ENCODE results near the gene PARD3B.
A peak's percentile ranks its signal among the peaks of the same experiment; 100 is the strongest.

The PARD3B gene

DNA sequence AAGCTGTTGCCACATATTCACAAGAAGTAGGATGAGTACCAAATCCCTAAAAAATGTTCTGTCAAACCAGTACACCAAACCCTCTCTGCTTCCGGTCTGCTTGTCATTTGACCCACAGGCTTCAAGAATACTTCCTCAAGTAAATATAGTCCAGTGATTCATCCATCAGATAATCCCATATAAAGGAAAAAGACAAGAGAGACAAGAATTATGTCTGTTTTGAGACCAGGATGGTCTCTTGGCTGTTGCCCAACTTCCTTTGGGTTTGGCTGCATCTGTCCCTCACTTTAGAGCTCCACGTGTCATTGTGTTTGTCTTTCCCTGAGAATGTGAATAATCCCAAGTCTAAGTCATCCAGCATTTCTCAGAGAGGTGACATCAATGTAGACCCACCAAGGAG is 1045.5 kb downstream of the PARD3B start:
- no peak for DNase-seq

DNA sequence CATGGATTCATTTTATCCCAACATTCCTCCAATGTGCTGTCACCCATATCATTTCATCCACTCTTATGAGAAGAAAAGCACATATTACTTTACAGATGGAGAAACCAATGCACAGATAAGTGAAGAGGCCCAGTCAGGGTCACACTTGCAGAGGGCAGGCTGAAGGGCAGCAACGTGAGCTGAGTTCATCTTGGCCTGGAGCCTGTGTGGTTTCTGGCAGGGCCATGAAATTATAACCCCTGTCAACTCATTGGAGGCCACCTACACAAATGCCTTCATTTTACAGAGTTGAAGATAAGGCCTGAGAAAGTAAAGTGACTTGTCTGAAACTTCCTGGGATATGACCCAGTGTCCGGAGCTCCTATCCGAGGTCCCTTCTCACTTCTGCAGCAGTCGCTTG is 1048.6 kb downstream of the PARD3B start:
- DNase-seq = no peak

GRCh38 chr2:205596581-205596980 is 1051.3 kb downstream of the PARD3B start:
- no peak for DNase-seq

- no peak for DNase-seq
Measured at GRCh38 chr2:205605638-205606304, 1060.5 kb downstream of the PARD3B start.

- DNase-seq = no peak
Measured at GRCh38 chr2:205607146-205607545, 1061.9 kb downstream of the PARD3B start.

DNA sequence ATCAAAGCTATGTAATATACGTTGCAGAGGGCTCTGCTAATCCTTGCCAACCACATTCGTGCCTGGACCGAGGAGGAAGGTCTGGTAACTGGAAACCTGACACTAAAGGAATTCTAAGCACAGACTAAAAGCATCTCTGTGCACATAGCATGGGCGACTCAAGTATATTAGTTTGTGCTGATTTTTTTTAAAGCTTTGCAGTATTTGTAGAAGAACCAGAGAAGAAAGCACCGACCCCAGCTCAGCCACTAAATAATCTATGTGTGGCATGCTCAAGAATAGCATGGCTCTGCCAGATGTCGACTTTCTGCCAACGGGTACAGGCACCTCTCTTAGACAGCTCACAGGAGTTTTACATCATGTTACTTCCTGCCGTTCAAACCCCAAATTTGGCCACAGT is 1063.8 kb downstream of the PARD3B start:
- no peak for DNase-seq

GRCh38 chr2:205610437-205610836 is 1065.2 kb downstream of the PARD3B start:
- no peak for DNase-seq

DNA sequence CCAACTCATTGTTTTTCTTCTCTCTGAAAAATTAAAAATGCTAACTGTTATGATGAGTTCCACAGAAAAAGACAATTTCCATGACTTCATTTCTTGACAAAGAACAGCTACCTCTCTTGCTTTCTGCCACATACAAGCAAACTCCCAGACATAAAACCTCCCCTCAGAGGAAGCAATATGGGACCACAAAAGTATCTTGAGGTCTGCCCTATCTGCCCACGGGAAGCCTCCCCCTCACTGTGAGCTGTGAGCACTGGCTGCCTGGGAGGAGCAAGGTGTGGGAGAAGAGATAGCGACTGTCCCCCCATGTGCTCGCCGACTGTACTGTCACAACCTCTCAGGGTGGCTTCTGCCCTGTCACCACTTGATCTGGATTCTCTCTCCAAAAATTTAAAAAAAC is 1067.4 kb downstream of the PARD3B start:
- DNase-seq = peak; percentile 64

GRCh38 chr2:205613970-205614559 is 1068.8 kb downstream of the PARD3B start:
- DNase-seq = no peak

- DNase-seq = no peak
Measured at GRCh38 chr2:205614965-205615364, 1069.7 kb downstream of the PARD3B start.

DNA sequence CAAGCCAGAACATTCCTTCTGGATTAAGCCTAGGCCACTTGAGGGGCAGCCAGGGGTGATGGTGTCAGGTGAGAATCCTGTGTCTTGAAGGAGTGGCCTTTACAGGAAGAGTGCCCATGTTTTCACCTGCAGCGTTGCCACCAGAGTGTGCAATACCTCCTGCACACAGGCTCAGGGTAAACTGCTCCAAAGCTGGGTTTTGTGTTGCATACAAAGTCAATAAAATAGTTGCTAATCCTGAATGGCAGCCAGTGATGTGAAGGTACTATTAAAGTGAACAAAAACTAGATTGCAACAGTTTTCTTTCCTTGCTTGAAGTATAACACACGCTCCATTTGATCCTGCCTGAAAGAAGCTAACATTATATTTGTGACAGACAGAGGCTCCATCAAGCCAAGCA is 1072.6 kb downstream of the PARD3B start:
- no peak for DNase-seq

DNA sequence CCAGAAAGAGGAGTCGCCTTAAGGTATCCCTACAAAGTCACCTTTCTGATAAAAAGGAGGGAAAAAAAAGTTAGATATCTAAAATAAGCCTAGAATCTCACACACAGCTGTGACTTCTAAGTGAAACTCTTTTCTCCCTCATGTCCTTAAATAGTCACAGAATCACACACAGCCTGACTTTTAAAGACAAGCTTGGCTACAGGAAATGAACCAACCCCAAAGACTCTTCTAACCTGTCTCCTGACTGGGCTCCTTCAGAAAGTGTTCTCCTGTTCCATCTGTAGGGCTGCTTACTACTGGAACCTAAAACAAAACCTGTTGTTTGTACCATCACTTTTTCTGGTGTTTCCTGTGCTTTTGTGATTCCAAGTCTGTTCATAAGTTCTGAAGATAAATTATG is 1074.3 kb downstream of the PARD3B start:
- DNase-seq = no peak

DNA sequence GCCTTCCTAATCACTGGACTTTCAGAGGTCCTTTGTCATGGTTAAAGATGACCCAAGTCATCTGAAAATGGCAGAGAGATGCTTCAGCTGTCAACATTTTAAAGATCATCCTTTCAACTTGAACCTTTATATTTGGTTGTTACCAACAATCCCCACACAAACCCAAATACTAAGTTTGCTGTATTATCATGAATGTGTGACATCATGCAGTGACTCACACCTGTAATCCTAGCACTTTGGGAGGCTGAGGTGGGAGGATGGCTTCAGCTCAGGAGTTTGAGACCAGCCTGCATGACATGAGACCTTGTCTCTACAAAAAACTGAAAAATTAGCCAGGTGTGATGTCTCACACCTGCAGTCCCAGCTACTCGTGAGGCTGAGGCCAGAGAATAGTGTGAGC is 1081.8 kb downstream of the PARD3B start:
- DNase-seq = no peak

DNA sequence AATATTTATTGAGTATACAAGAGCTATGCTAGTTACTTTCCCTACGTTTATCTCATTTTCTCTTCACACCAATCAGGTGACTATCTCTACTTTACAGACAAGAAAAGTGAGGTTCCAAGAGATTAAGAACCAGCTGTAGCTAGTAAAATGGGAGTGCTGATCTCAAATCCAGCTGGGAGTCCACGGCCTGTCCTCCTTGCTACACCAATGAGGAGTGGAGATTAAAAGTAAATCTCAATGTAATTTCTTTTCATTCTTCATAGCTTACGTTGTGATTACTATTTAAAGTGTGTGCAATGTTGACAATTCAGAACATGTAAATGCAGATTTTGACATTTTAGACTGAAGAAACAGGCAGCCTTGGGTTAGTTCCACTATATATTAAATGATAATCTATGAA is 1083.1 kb downstream of the PARD3B start:
- DNase-seq = no peak

DNA sequence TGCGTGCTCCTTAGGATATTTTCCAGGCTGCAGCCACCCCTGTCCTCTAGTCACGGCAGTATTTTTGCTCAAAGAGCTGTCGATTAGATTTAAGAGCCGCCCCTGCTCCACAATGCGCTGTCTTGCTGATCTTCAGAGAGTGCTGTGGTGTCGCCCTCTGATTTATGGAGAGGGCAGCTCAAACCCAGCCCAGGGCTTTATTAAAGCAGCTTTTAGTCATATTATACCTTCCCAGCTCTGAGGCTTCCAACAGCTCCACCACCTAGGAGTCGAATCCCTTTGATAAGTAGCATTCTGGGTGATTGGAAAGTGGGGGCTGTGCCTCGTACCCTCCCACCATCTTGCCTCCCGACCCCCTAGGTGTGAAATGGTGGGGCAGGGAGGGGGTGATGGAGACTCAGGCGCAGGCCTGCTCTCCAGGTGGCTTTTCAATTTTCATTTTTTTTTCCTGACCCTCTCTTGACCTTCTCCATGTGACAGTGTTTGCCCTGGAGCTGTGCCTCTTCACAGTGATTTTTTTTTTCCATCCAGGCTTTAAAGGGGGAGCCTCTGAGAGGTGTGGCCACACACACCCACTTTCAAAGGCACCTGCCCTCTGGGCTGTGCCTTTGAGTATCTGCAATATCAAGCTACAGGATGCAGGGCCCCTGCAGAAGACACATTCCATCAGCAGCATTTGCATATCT is 1084.0 kb downstream of the PARD3B start:
- DNase-seq = no peak

DNA sequence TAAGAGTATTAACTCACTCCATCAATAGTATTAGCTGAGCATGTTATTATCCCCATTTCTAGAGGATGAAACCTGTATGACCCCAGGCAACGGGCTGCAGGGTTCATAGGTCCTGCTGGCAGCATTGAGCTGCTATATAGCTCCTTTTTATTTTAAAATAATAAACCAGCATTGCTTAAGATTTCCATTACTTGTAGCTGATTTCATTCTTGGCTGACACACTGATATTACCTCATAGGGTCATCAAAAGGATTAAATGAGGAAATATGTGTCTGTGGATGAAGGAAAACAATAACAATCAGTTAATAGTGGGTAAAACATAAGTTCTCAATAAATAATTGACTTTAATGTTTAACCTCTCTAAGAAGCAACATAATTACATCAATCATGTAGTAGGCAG is 1088.7 kb downstream of the PARD3B start:
- DNase-seq = no peak

DNA sequence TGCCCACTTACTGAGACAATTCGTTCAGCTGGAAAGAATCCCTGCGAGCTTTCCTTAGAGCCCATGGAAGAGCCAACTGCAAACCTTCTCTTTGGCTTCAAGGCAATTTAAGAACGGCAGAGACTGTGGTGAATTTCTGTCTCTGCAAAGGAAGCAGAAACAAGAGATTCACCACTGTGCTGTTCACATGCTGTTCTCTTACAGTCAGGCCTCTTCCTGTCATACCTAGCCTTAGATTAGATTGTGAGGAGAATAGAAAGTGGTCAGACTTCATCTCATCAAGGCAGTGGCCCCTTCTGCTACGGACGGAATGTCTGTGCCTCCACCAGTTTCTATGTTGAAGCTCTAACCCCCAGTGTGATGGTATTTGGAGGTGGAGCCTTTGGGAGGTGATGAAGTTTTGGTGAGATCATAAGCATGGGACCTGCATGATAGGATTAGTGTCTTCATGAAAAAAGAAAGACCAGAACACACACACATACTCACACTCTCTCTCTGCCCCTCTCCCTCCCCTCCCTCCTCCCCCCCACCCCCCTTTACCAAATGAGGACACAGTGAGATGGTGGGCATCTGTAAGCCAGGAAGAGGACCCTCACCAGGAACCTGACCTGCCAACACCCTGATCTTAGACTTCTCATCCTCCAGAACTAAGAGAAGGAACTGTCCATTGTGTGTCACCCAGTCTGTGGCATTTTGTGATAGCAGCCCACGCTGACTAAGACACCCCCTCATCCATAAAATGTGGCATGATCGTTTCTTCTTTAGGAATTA is 1091.5 kb downstream of the PARD3B start:
- DNase-seq = no peak

GRCh38 chr2:205637320-205637602 is 1092.0 kb downstream of the PARD3B start:
- no peak for DNase-seq

DNA sequence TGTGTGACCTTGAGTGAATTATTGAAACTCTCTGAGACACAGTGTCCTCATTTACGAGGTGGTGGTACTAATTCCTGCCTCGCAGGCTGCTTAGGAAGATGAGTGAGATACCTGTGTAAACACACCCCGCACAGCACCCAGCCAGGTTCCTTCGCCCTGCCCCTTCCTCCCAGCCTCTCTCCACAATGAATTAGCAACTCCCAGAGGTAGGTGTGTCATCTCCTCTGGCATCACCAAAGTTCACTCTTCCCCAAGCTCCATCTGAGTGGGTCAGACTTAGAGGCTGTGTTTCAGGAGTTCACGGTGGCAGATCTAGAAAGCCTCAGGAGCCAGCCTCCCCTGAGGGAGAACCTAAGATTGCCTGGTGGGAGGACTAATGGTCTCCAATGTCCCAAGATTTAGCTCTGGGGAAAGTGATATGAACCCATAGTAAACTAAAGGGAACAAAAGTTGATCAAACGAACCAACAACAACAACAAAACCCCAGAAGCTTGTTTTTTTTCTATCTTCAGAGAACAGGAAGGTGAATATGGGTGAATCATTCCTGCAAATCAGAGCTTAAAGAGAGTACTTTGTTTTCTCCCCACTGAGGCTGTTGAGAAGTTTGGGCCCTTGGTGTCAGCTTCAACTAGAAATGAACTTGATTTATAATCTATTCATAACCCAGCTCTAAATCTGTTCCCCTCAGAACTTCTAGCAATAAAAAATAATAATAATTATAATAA is 1092.7 kb downstream of the PARD3B start:
- no peak for DNase-seq

- no peak for DNase-seq
Measured at GRCh38 chr2:205640716-205641115, 1095.4 kb downstream of the PARD3B start.

- no peak for DNase-seq
Measured at GRCh38 chr2:205642599-205643356, 1097.5 kb downstream of the PARD3B start.

DNA sequence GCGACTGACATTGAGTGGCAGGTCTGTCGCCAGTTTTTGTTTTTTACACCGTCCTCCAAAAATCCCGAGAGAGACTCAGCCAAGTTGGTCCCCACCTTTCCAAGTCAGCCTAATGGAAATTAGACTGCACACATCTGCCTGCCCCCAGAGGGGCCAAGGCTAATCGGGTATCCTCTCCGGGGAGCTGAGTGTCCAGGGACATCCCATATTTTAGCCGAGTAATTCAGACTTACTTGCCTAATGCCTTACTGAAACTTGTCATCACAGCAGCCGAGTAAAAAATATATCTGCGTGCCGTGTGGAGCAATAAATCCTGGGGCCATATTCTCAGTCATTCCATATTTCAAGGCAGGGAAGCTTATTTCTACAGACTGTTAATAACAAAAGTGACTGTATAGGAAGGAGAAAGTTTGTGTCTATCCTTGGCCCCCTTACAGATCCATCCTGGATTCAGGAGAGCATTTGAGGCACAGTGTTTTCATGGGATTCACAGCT is 1098.2 kb downstream of the PARD3B start:
- DNase-seq = no peak

Measured in activated effector memory CD4-positive, alpha-beta T cell treated with anti-CD3 and anti-CD28 coated beads, Interleukin-2, amount 50 U/mL, for 16 hours (primary cell).